Measurements from ENCODE around the gene RPL28. TPM values are rescaled to one million over a fixed set of nuclear protein-coding genes. Genes with fewer than 3 reads are reported as not detected.

Gene RPL28
- total and polyA plus RNA-seq, 2 of the 13 experiments (the other 11 are each of a cell fraction or from before 2014, with no cell fraction given): 105 to 420 TPM

DNA sequence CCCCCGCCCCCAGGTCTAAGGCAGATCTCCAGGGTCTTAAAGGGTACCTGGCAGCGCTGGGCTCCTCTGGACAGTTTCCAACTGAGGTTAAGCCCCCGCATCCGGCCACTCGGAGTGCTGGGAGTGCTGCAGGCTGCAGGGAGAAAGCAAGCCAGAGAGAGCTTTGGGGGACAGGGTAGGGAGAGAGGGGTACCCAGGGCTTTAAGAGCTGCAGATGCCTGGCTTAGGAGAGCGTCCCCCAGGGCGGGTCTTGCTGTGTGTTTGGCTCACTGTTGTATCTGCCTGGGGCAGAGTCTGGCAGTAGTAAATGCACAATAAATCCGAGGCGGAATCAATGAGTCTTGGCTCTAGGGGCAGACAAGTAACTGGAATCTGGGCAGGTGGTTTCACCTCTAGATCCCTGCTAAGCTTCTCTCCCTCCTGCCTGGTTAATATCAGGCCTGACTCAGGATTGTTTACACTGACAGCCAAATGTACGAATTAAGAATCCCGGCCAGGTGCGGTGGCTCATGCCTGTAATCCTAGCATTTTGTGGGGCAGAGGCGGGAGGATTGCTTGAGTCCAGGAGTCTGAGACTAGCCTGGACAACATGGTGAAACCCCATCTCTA is 30.4 kb upstream of the RPL28 start:
- H4K20me1 ChIP-seq (ENCODE audit: insufficient read depth, low read length): 0 out of 2 replicates have a peak, but pooled peaks cover 4% of the 10 kb centered on the region
- ChIA-PET POLR2A (no interaction called here), CTCF (ENCODE audit: low intra/inter-chr PET ratio, low total read pairs) (no interaction called here)
- peaks cover 19% of the 10 kb centered on the region for H3K4me1 ChIP-seq (ENCODE audit: insufficient read depth, low read length)
- ATAC-seq: no peak
- H3K27ac ChIP-seq (ENCODE audit: extremely low read length, insufficient read depth, low read length): no peak overlapping the region
- BruUV-seq (replicated peaks): no TSS peak
- DNase-seq (ENCODE audit: low spot score): no peak
- in situ Hi-C loops (cut with HindIII; ENCODE audit: extremely low pct_ligation_motif_present, low pct_unique_long_range_greater_than_20kb) (no loop called here), intact Hi-C loops (cut with micrococcal nuclease; ENCODE audit: unreplicated experiment) (no loop called here)
- H3K9ac ChIP-seq (ENCODE audit: insufficient read depth, low read depth, low read length): no peak overlapping the region
- no peaks in the 10 kb centered on the region for H3K79me2 ChIP-seq (ENCODE audit: insufficient read depth, low read length)
- TF ChIP-seq ZNF850 (CRISPR knock-in tag; conservative IDR thresholded peaks at IDR 0.05) (no peak), ZNF329 (CRISPR knock-in tag; IDR thresholded peaks at IDR 0.05; ENCODE audit: low read depth) (no peak), SOX6 (IDR thresholded peaks at IDR 0.05) (no peak), SOX6 (CRISPR knock-in tag; IDR thresholded peaks at IDR 0.05) (no peak), REXO4 (CRISPR knock-in tag; IDR thresholded peaks at IDR 0.05; ENCODE audit: borderline replicate concordance) (no peak), ZNF460 (CRISPR knock-in tag; IDR thresholded peaks at IDR 0.05; ENCODE audit: borderline replicate concordance) (no peak), XBP1 (CRISPR knock-in tag; IDR thresholded peaks at IDR 0.05) (no peak), ZNF335 (CRISPR knock-in tag; IDR thresholded peaks at IDR 0.05) (no peak), POLR2AphosphoS5 (IDR thresholded peaks at IDR 0.05; ENCODE audit: low read depth, low read length) (no peak), RBM39 (IDR thresholded peaks at IDR 0.05; ENCODE audit: low read depth, low read length, poor library complexity, severe bottlenecking) (no peak), PCBP2 (optimal IDR thresholded peaks at IDR 0.05; ENCODE audit: low read depth, low read length, poor library complexity, severe bottlenecking) (no peak), ARNT (IDR thresholded peaks at IDR 0.05) (no peak), HCFC1 (IDR thresholded peaks at IDR 0.05; ENCODE audit: low read depth, low read length) (no peak), ZNF180 (CRISPR knock-in tag; IDR thresholded peaks at IDR 0.05; ENCODE audit: borderline replicate concordance, low read depth) (no peak)
- TF ChIP-seq, protein P1, sequence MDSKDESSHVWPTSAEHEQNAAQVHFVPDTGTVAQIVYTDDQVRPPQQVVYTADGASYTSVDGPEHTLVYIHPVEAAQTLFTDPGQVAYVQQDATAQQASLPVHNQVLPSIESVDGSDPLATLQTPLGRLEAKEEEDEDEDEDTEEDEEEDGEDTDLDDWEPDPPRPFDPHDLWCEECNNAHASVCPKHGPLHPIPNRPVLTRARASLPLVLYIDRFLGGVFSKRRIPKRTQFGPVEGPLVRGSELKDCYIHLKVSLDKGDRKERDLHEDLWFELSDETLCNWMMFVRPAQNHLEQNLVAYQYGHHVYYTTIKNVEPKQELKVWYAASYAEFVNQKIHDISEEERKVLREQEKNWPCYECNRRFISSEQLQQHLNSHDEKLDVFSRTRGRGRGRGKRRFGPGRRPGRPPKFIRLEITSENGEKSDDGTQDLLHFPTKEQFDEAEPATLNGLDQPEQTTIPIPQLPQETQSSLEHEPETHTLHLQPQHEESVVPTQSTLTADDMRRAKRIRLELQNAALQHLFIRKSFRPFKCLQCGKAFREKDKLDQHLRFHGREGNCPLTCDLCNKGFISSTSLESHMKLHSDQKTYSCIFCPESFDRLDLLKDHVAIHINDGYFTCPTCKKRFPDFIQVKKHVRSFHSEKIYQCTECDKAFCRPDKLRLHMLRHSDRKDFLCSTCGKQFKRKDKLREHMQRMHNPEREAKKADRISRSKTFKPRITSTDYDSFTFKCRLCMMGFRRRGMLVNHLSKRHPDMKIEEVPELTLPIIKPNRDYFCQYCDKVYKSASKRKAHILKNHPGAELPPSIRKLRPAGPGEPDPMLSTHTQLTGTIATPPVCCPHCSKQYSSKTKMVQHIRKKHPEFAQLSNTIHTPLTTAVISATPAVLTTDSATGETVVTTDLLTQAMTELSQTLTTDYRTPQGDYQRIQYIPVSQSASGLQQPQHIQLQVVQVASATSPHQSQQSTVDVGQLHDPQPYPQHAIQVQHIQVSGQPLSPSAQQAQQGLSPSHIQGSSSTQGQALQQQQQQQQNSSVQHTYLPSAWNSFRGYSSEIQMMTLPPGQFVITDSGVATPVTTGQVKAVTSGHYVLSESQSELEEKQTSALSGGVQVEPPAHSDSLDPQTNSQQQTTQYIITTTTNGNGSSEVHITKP (CRISPR knock-in tag; IDR thresholded peaks at IDR 0.05; ENCODE audit: low read depth): no peak
- TF ChIP-seq, protein P2, sequence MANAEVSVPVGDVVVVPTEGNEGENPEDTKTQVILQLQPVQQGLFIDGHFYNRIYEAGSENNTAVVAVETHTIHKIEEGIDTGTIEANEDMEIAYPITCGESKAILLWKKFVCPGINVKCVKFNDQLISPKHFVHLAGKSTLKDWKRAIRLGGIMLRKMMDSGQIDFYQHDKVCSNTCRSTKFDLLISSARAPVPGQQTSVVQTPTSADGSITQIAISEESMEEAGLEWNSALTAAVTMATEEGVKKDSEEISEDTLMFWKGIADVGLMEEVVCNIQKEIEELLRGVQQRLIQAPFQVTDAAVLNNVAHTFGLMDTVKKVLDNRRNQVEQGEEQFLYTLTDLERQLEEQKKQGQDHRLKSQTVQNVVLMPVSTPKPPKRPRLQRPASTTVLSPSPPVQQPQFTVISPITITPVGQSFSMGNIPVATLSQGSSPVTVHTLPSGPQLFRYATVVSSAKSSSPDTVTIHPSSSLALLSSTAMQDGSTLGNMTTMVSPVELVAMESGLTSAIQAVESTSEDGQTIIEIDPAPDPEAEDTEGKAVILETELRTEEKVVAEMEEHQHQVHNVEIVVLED (CRISPR knock-in tag; IDR thresholded peaks at IDR 0.05; ENCODE audit: borderline replicate concordance): no peak
- TF ChIP-seq, protein P3, sequence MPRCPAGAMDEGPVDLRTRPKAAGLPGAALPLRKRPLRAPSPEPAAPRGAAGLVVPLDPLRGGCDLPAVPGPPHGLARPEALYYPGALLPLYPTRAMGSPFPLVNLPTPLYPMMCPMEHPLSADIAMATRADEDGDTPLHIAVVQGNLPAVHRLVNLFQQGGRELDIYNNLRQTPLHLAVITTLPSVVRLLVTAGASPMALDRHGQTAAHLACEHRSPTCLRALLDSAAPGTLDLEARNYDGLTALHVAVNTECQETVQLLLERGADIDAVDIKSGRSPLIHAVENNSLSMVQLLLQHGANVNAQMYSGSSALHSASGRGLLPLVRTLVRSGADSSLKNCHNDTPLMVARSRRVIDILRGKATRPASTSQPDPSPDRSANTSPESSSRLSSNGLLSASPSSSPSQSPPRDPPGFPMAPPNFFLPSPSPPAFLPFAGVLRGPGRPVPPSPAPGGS (CRISPR knock-in tag; IDR thresholded peaks at IDR 0.05): no peak
- TF ChIP-seq, protein P4, sequence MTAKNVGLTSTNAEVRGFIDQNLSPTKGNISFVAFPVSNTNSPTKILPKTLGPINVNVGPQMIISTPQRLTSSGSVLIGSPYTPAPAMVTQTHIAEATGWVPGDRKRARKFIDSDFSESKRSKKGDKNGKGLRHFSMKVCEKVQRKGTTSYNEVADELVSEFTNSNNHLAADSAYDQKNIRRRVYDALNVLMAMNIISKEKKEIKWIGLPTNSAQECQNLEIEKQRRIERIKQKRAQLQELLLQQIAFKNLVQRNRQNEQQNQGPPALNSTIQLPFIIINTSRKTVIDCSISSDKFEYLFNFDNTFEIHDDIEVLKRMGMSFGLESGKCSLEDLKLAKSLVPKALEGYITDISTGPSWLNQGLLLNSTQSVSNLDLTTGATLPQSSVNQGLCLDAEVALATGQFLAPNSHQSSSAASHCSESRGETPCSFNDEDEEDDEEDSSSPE (CRISPR knock-in tag; IDR thresholded peaks at IDR 0.05): no peak
- no peaks in the 10 kb centered on the region for H3K36me3 ChIP-seq (replicated peaks in 1 of 2; ENCODE audit: control insufficient read depth in 1 of 2, insufficient read depth in 2 of 2, low read length in 2 of 2)
- no peak overlapping the region for H2AFZ ChIP-seq (ENCODE audit: low read length)
- 16% methylated on average over 5 of the region's 13 CpGs for WGBS (ENCODE audit: low lambda C conversion rate)
- no peaks in the 10 kb centered on the region for H3K9me3 ChIP-seq (ENCODE audit: low read length)
- H3K4me3 ChIP-seq (replicated peaks in 1 of 3; ENCODE audit: insufficient read depth in 1 of 3, low read depth in 2 of 3, low read length in 3 of 3): no peak overlapping the region
- no peak overlapping the region for H3K4me2 ChIP-seq (ENCODE audit: low read depth, low read length)
- peaks cover 10 to 66% of the 10 kb centered on the region in 2 experiments; a peak in 4 of 5 replicates for H3K27me3 ChIP-seq (ENCODE audit: control insufficient read depth in 1 of 2, insufficient read depth in 2 of 2, low read length in 2 of 2)
- no peak for FAIRE-seq

All from HepG2 (cell line).